Measurements from ENCODE around the gene YIPF5.
A peak's percentile ranks its signal among the peaks of the same experiment; 100 is the strongest.

YIPF5 gene

GRCh38 chr5:144122081-144122480, 48.4 kb downstream of the YIPF5 start:
- no peak for DNase-seq

GRCh38 chr5:144121577-144121976, 48.9 kb downstream of the YIPF5 start:
- no peak for DNase-seq

DNA sequence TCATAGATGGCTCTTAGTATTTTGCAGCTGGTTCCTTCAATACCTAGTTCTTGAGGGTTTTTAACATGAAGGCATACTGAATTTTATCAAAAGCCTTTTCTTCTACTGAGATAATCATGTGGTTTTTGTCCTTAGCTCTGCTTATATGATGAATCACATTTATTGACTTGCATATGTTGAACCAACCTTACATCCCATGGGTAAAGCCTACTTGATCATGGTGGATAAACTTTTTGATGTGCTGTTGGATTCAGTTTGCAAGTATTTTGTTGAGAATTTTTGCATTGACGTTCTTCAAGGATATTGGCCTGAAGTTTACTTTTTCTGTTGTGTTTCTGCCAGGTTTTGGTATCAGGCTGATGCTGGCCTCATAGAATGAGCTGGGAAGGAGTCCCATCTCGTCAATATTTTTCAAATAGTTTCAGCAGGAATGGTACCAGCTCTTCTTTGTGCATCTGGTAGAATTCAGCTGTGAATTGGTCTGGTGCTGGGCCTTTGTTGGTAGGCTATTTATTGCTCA, 49.7 kb downstream of the YIPF5 start:
- no peak for DNase-seq

DNA sequence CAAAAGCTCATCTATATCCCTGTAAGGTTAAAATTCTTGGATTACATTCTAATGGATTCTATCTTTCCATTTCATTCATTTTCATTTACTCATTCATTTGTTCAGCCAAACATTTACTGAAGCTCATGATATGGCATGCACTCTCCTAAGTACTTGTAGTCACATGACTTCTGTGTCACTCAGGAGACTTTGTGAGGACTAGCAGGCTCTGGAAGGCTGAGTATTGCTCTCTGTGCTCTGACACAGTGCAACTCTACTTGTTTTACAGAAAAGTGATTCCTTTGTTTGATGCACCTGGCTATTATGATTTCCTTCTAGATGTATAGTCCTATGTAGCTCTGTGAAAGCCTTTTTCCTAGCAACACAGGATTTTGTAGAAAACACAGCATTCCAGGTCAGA, 53.0 kb downstream of the YIPF5 start:
- peak; percentile 19 for DNase-seq

GRCh38 chr5:144114571-144114970, 55.9 kb downstream of the YIPF5 start:
- DNase-seq: no peak

All from NCI-H69 (cell line).